Non-pigmented ciliary epithelial cell (primary cell): ENCODE measurements around the gene PHKA2.
"Not testable (repeated sequence)": the region's sequence is repeated elsewhere in the genome, so short reads cannot be mapped to it uniquely, and the experiment has no call there.

Experiments
- DNase-seq: peaks from one replicate; pipeline ENCODE4 v3.0.0-alpha.2; 2010; ENCODE audit warnings: low read depth

Gene PHKA2

GRCh38 chrX:18855919-18856644, 127.8 kb downstream of the PHKA2 start:
- DNase-seq, result peak; percentile 9

GRCh38 chrX:18847901-18848300, 136.0 kb downstream of the PHKA2 start:
- not testable (repeated sequence) for DNase-seq
